NCI-H2196 (cell line): ENCODE results near the gene KIDINS220.

ENCODE experiments used
- DNase-seq: peaks from one replicate; lab custom pipeline; 2025; ENCODE audit not compliant: unreplicated experiment; lab: John Stamatoyannopoulos, UW

KIDINS220 gene

DNA sequence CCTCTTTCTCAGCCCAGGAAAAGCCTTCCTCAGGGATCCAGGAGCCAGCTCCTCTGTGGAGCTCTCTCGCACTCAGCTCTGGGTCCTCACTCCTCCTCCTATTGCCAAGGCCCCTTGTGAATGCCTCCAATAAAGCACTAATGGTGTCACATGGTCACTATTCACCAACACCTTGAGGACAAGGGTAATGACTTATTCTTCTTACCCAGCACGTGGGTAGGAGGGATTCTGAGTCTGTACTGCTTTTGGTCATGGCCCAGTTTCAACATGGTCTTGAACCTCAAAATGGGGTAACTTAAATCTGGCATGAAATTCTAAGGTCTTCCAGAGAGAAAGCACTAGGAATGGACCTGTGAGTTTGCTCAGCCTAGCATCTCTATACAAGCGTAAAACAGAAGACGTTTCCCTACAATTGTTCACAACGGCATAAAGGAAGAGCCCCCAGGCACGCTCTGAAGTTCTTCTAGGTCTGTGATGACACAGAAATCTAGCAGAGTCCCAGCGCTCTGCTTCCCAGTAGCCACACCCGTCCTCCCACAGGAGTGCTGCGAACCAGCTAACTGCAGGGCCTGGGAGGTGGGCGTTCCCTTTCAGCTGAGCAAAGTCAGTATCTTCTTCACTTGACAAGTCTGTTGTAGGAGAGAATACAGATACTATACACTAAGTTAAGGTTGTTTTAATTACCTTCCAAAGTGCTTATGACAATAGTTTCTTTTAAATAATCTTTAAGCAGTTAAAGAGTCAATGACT, 14.6 kb upstream of the KIDINS220 start:
- DNase-seq, result no peak

DNA sequence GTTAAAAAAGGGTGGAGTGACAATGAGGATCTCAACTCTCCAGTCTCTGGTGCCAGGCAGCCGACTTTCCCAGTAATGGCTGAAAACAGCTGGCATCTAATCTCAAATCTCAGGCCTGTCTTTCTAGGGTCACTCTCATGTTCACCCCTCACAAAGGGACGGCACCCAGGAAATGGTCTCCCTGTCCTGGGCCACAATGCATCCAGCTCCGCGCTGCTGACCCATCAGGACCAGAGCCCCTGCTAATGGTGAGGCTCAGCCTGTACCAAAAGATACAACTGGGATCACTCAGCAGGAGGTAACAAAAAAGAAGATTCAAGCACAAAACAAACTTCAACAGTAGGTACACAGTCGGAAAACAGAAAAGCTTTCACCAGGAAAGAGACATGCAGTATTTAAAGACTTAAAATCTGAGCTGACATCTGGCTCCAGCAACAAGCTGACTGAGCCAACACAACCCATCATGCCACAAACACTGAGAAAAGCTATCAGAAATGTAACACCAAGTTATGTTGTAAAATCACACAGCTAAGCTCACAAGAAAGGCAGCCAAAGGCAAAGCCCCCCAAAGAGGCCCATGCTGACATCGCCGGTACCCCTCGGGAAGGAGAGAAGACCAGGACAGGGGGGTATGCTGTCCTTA, 13.6 kb upstream of the KIDINS220 start:
- no peak for DNase-seq

DNA sequence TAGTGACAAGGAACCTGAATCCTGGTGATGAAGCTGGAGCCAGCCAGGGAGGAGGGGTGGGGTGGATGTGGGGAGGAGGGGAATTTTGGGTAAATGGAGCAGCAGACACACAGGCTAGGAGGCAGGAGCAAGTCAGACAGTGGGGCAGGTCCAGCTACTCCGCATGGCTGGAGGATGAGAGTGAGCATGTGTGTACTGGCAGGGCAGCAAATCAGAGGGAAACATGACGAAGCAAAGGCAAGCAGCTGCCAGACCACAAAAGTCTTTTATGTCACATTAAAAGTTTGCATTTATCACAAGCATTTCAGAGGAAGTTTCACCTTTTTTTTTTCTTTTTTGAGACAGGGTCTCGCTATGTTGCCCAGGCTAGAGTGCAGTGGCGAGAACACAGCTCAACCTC, 11.9 kb upstream of the KIDINS220 start:
- DNase-seq, result no peak

DNA sequence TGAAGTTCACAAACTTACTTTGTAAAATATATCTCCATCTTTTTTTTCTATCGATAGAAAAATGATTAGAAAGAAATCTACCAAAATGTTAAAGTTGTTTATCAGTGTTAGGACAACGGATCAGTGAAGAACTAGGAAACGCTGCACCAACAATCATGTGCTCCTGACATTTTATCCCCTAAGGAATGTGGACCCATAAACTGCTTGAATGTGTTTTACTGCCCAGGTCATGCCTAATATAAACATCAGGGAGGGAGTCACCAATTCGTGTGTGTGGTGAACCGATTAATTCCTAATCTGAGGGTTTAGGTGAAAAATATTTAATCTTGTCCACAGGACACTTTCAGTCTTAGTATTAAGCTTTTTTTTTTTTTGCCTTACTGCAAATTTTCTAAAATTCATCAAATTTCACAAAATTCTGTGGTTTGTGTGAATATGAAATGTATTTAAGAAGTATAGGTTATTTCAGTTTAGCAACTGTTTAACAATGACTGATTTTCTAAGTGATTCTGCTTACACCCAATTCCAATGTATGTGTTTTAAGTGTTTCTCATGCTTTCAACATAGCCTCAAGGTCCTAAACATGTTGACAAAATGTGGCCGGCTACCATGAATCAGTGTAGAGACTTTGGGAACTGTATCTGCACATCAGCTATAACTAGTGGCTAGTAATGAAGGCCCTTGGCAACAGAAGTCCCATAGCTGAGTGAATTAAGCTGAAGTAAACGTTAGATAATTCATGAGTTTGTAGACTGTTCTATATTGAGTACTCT, 11.1 kb upstream of the KIDINS220 start:
- DNase-seq, result no peak

DNA sequence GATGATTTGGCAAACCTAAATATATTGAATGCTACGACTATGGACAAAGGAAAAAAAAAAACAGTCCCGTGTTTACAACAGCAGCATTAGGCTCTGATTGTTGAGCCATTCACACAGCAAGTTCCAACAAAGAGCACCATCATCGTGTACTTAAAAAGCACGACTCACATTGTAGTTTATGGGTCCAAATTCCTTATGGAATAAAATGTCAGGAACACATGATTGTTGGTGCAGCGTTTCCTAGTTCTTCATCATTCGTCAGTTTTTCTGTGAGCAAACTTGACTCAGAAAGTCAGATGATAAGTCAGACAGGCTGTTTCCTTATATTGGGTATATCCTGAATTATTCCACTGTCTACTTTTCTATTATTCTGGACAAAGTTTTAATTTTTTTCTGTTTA, 10.0 kb upstream of the KIDINS220 start:
- no peak for DNase-seq

DNA sequence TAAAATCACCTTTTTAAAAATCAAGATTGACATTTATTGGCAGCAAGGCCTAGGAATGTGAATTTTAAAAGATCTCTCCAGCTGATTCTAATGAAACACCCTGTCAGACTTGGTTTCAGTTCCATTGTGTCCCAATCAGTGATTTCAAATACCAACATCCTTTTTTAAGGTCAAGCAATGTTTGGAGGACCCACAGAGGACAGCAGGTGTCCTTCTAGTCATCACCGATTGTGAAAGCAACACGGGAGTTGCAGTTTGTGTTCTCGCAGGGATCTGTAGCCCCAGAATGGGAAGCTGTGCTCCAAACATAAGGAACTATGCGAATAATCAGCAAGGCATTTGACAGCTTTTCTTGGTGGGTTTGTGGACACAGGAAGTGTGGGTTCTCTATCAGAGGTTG, 4.5 kb upstream of the KIDINS220 start:
- no peak for DNase-seq

DNA sequence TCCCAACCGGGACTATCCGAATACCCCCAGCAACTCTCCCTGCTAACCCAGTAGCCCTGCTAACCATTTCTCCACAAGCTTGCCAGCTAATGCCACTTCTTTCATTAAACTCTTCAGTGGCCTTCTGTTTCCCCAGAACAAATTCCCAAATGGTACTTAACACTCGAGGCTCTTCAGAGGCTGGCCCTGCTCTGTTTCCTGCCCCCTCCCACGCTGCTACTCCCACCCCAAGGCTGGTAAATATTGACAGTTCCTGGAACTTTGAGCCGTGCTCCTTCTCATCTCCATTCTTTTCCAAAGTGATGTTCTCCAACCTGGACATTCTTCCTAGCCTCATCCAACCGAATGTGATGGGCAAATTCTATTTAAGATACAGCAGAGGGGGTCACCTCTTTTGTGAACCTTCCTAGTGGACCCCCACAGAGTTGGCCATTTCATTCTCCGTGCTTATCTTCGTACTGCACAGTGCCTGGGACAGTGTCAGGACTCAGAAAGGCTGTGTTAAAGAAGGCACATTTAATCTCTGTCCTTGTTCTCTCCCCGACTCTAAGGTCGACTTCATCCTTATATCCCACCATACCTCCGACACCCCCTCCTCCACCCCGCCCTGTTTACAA, 3.2 kb upstream of the KIDINS220 start:
- DNase-seq, result no peak

DNA sequence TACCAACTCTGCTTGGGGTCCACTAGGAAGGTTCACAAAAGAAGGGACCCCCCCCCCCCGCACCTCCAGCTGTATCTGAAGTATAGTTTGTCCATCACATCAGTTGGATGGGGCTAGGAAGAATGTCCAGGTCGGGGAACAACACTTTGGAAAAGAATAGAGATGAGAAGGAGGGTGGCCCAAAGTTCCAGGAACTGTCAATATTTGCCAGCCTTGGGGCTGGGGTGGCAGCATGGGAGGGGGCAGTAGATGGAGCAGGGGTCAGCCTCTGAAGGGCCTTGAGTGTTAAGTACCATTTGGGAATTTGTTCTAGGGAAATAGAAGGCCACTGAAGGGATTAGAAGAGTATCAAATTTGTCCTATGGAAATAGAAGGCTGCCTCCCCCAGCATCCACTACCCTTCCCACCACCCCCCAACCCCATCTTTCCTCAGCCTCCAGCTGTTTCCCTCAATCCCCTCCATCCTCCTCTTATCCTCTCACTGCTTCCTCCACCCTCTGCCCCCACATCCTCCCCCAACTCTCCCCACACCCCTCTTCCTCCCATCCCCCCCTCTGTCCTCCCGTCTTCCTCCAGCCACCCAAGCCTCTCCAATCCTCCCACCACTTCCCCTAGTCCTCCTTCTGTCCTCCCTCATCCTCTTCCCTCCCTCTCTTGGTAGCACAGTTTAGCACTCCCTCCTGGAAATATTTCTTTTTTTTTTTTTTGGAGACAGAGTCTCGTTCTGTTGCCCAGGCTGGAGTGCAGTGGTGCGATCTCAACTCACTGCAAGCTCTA, 2.0 kb upstream of the KIDINS220 start:
- DNase-seq, result no peak

DNA sequence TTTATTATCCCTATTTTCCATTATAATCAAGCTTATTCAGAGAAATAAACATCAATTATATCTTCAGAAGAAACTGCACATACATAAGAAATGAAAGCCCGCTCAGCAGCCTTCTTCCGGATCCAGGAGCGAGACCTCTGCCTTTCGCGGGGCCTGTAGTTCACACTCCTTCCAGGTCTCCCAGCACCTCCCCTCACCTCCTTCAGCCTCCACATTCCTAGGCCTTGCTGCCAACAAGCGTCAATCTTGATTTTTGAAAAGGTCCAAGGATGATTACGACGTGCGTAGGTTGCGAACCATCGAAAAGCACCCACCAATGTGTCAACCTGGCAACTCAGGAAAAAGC, 355 bp upstream of the KIDINS220 start:
- no peak for DNase-seq

DNA sequence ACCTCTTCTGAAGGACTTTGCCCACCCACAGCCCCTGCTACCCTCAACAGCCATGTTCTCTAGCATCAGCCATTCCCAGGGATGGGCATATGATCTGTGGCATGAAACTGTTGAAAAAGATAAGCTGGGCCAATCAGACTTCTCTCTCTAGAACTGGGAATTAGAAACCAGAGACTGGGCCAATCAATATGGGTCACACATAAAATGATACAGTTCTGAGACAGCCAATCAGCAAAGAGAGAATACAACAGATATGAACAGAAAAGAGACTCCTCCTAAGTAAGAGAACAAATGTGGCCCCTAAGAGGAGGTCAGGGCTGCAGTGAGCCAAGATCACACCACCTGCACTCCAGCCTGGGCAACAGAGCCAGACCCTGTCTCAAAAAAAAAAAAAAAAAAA, 2.1 kb downstream of the KIDINS220 start:
- DNase-seq, result no peak

DNA sequence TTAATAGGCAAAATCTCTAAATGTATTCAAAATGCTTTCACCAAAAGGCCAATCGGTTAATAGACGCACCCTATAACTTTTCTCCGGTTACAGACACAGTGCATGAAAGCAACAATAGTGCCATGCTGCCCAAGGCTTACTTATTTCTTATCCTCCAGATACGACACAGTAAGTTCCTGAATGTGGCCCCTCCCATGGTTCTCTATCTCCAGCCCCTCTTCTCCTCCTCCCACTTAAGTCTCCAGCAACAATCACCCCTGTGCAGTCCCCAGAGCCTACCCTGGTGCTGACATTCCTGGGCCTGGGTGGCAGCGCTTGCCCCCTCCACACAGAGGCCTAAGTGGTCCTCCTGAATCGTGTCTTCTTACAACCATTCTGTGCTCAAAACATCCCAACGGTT, 3.6 kb downstream of the KIDINS220 start:
- no peak for DNase-seq

DNA sequence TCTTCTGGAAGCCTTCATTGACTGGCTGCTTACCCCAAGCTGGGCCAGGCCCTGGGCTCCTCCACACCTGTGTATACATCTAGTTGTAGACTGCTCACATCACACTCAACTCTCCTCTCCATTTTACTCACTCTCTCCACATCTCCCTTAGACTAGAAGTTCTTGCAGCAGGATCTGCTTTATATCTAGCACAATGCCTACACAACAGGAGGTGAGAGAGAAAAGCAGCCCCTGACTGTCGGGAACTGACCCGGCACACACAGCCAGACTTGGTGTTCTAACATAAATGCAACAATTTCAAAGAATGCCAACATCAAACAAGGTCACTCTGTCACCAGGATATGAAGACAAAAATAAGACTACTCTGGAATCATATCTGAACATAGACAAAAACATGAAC, 5.9 kb downstream of the KIDINS220 start:
- DNase-seq, result no peak

DNA sequence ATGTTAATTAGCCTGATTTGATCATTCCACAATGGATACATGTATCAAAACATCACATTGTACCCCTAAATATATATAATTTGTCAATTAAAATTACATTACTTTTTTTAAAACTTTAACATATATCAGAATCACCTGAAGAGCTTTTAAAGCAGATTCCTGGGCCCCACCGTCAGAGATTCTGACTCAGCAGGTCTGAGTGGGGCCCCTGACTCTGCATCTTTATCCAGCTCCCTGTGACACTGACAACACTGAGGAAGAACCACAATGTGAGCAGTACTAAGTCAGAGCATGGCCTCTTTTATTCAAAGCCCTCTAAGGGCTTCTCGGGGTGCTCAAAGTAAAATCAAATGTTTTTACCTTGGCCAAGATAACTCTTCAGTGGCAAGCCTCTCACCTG, 9.7 kb downstream of the KIDINS220 start:
- DNase-seq, result no peak

DNA sequence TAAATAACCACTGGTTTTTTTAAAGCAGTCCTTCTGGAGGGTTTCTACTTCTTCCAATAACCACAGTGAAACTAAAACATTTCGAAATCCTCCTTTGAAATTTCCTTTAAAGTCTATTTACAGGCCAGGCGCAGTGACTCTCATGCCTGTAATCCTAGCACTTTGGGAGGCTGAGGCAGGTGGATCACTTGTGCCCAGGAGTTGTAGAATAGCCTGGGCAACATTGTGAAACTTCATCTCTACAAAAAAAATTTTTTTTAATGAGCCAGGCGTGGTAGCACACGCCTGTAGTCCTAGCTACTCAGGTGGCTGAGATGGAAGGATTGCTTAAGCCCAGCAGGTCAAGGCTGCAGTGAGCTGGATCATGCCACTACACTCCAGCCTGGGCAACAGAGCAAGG, 15.2 kb downstream of the KIDINS220 start:
- no peak for DNase-seq

DNA sequence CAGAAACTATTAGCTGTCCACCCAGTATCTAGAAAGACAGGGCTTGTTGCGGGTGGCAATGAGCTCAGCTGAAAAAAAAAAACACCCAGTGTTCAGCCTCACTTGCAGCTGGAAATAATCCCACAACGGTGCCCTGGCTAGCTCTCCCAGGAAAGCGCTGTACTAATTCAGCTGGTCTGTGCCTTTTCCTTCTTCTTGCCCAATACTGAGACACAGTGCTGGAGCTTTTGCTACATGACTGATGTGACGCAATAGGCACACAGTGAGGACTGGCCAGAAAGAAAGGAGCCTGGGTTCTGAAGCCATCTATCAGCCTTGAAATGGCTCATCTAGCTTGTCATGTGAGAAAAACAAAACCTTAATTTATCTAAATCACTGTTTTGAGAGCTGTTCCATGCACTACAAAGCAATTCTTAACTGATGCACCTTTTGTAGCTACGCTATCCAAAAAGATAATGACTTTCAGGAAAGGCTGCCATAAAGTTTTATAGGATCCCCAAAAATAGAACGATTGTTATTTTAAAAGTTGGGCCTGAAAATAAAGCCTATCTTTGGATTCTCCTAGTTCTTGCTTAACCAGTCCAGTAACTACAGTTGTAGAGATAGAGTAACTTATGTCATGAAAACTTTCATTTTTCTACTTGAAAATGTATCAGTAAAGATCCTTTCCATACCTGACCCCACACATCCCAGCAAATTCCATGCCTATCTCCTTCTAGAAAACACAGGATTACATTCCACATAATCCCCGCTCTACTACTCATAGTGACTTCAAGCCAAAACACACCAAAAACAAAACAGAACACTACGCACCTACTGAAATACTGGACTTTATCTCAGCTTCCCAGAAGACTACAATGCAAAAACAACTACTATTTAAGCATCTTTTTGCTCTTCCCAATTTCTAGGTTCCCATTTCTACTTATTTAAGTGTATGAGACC, 15.9 kb downstream of the KIDINS220 start:
- DNase-seq, result no peak

DNA sequence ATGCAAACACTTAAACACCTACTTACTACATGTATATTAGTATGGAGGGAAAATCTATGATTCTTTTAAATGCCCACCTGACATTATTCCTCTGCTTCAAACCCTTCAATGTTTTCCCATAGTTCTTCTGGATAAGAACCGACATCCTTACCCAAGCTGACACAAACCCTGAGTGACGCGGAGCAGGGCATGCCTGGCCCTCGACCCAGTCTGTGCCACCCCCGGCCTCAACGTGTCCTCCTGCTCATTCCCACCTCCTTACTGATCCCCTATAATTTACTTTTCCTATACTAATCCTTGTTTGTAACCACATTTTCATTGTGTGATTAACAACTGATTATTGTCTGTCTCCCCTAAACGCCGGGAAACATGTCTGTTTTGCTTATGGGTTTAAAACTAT, 17.5 kb downstream of the KIDINS220 start:
- no peak for DNase-seq

DNA sequence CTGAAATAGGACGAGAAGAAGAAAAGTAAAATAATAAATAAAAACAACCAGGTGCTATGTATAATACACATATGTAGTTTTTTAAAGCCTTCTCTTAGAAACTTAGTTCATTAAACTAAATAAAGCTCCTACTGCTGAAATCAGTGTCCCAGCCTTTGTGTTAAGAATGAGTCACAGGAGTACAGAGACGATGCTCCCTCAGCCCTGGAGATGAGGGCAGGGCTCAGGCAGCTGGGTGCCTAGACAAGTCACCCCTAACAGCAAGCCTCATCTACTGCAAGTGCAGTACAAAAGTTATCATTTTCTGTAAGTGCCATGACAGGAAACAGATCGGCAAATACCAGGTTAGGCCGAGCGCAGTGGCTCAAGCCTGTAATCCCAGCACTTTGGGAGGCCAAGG, 18.2 kb downstream of the KIDINS220 start:
- DNase-seq, result no peak

DNA sequence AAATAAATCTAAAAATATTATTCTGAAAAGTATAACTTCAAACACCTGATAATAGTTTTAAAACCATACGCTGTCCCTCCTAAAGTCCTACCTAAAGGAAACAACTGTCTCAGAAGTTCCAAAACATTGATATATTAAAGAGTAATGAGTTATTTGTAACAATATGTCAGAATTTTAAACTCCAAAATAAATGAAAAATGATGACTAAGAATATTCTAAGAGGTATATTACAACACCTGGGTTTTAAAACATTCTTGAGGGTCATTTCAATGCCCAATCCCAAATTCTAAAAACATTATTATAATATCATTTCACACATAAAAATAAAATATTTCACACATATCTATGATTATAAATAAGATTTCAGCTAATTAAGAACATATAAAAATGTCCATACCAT, 20.2 kb downstream of the KIDINS220 start:
- no peak for DNase-seq

DNA sequence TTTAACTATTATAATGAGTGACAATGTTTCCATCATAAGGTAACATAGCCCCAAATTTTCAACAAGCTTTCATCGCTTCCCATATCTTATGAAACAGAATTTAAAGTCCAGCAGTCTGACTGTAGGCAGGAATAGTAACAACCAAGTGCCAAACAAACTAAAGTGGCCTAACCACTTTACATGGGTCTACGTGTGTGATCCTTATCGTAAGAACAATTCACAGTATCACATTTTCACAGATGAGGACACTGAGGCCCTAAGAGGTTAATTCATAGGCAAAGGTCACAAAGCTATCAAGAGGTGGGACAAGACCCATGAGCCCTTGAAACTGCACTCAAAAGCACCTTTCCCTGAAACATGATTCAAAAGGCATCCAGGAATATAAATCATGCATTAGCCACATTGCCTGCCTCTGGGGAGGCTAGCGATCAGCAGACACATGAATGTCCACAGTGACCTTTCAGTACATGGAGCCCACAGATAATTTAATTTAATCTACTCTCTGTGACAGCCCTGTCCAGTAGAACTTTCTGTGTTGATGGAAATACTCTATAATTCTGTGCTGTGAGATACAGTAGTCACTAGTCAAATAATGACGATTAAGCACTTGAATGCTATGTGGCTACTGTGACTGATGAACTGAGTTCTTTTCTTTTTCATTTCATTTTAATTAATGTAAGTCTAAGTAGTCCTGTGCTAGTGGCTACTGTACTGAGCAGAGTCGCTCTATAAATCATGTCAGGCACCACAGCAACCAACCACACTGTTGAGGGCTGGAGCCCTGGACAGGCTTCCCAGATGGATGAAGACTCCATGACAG, 30.3 kb downstream of the KIDINS220 start:
- no peak for DNase-seq
